GM12891 (cell line): ENCODE data around the gene CYB561D1. TPM values are rescaled to one million over a fixed set of nuclear protein-coding genes. Genes with fewer than 3 reads are reported as not detected.
"Not testable (repeated sequence)": the region's sequence is repeated elsewhere in the genome, so short reads cannot be mapped to it uniquely, and the experiment has no call there.

Source experiments
- DNase-seq: peaks from one replicate; pipeline ENCODE4 v3.0.0; 2011; ENCODE audit warnings: low spot score; ENCODE audit not compliant: insufficient read length
- FAIRE-seq: peaks from 2 replicates; lab custom pipeline; 2011; peaks lifted over from hg19 to GRCh38; lab: Jason Lieb, UNC
- PAX5 ChIP-seq: IDR thresholded peaks from 2 replicates; pipeline ENCODE4 v1.6.1; 2011; ENCODE audit warnings: low read length, moderate library complexity, mild to moderate bottlenecking; ENCODE audit not compliant: insufficient read depth, severe bottlenecking
- POLR2A ChIP-seq: IDR thresholded peaks from 2 replicates; pipeline ENCODE4 v1.6.1; 2011; ENCODE audit warnings: low read depth, low read length, control low read depth
- POLR2AphosphoS5 ChIP-seq: IDR thresholded peaks from 2 replicates; pipeline ENCODE4 v1.6.1; 2011; ENCODE audit warnings: low read depth, low read length, control low read depth
- POU2F2 ChIP-seq: IDR thresholded peaks from 2 replicates; pipeline ENCODE4 v1.6.1; 2011; ENCODE audit warnings: low read depth, mild to moderate bottlenecking, control low read depth, low read length, moderate library complexity
- SPI1 ChIP-seq: IDR thresholded peaks from 2 replicates; pipeline ENCODE4 v1.6.1; 2011; ENCODE audit warnings: low read depth, low read length, control low read depth
- TAF1 ChIP-seq: IDR thresholded peaks from 2 replicates; pipeline ENCODE4 v1.6.1; 2011; ENCODE audit warnings: low read depth, low read length, control low read depth
- polyA plus RNA-seq: library from polyadenylated mRNA; unstranded; fragments of >200 nt; gene quantifications from one replicate; pipeline ENCODE4 v1.2.1, GENCODE V29; 2012; ENCODE audit warnings: low read depth, missing spikeins, inconsistent platforms; ENCODE audit not compliant: missing spikeins

Gene CYB561D1
- 4.4 TPM for polyA plus RNA-seq

- peak; percentile 82 for TF ChIP-seq POU2F2
- peak; percentile 71; the same call in 1 of the 2 replicates for TF ChIP-seq TAF1
- TF ChIP-seq POLR2AphosphoS5, result peak; percentile 87
- TF ChIP-seq SPI1, result 0 out of 2 replicates have a peak, but pooled peaks have one; percentile 18
- no peak for TF ChIP-seq PAX5
- peak; percentile 91 for TF ChIP-seq POLR2A
- FAIRE-seq, result peak; percentile 97
- peak; percentile 96 for DNase-seq
Measured at GRCh38 chr1:109493805-109494539, at the start of gene CYB561D1. Gene CYB561D1 (plus strand): TSS chr1:109494094. CDS start chr1:109494140, 46 bp downstream.

- FAIRE-seq, result no peak
- no peak for TF ChIP-seq PAX5
- no peak for TF ChIP-seq TAF1
- no peak for TF ChIP-seq POLR2A
- no peak for TF ChIP-seq POLR2AphosphoS5
- no peak for TF ChIP-seq POU2F2
- no peak for TF ChIP-seq SPI1
Measured at GRCh38 chr1:109444346-109444745, 49.5 kb upstream of the CYB561D1 start.

GRCh38 chr1:109445949-109446695, 47.8 kb upstream of the CYB561D1 start:
- FAIRE-seq, DNase-seq: not testable (repeated sequence)

More at GRCh38 chr1:109444346-109444745, 49.5 kb upstream of the CYB561D1 start:
- no peak for DNase-seq

GRCh38 chr1:109447524-109447923, 46.4 kb upstream of the CYB561D1 start:
- FAIRE-seq, result no peak
- no peak for DNase-seq
- TF ChIP-seq POU2F2 (no peak), POLR2AphosphoS5 (no peak), TAF1 (no peak), PAX5 (no peak), POLR2A (no peak), SPI1 (no peak)

- no peak for FAIRE-seq
- TF ChIP-seq POLR2AphosphoS5 (no peak), PAX5 (no peak), POU2F2 (no peak), POLR2A (no peak), TAF1 (no peak), SPI1 (no peak)
- no peak for DNase-seq
Measured at GRCh38 chr1:109454497-109455133, 39.3 kb upstream of the CYB561D1 start.

GRCh38 chr1:109457819-109458218, 36.1 kb upstream of the CYB561D1 start:
- TF ChIP-seq POU2F2 (no peak), POLR2A (no peak), TAF1 (no peak)
- DNase-seq, result no peak
- FAIRE-seq, result no peak

- FAIRE-seq (no peak), DNase-seq (no peak)
- no peak for TF ChIP-seq TAF1
Measured at GRCh38 chr1:109466125-109466451, 27.8 kb upstream of the CYB561D1 start.

- DNase-seq (no peak), FAIRE-seq (no peak)
Measured at GRCh38 chr1:109466452-109467300, 27.2 kb upstream of the CYB561D1 start, which contains the start of gene SYPL2. Gene SYPL2 (plus strand): TSS chr1:109466546. CDS start chr1:109466844, 298 bp downstream.

GRCh38 chr1:109467301-109467777, 26.6 kb upstream of the CYB561D1 start:
- DNase-seq (no peak), FAIRE-seq (no peak)
- TF ChIP-seq POLR2A, result no peak
- TF ChIP-seq TAF1, result no peak
- no peak for TF ChIP-seq POLR2AphosphoS5
- no peak for TF ChIP-seq POU2F2
- TF ChIP-seq PAX5, result no peak
- TF ChIP-seq SPI1, result no peak

More at GRCh38 chr1:109466452-109467300, 27.2 kb upstream of the CYB561D1 start, which contains the start of gene SYPL2:
- no peak for TF ChIP-seq POLR2A
- TF ChIP-seq TAF1, result no peak
- TF ChIP-seq SPI1, result no peak
- TF ChIP-seq POU2F2, result no peak
- no peak for TF ChIP-seq PAX5
- TF ChIP-seq POLR2AphosphoS5, result no peak

GRCh38 chr1:109468061-109468460, 25.8 kb upstream of the CYB561D1 start:
- DNase-seq (no peak), FAIRE-seq (no peak)
- no peak for TF ChIP-seq PAX5
- TF ChIP-seq POLR2A, result no peak
- TF ChIP-seq SPI1, result no peak
- TF ChIP-seq POU2F2, result no peak
- no peak for TF ChIP-seq POLR2AphosphoS5
- TF ChIP-seq TAF1, result no peak
